Right lobe of liver (tissue), 6 donors: ENCODE results near the gene NKD2. TPM values are rescaled to one million over a fixed set of nuclear protein-coding genes. Genes with fewer than 3 reads are reported as not detected.
"Not testable (repeated sequence)": the region's sequence is repeated elsewhere in the genome, so short reads cannot be mapped to it uniquely, and the experiment has no call there.

ENCODE experiments used
- ATAC-seq, 4 donors: fragments of 200-7000 bp; cut with Tn5 transposase; one replicate each; pipeline ENCODE4 v1.9.1; 2020; ENCODE audit warnings: mild to moderate bottlenecking in 4 of 4, moderate library complexity in 4 of 4
- DNase-seq, 3 donors: peaks; one replicate each; pipeline ENCODE4 v3.0.0-alpha.2; 2020
- H3K27ac ChIP-seq, 3 donors: fragments of 200-600 bp; one replicate each; pipeline ENCODE4 v1.8.0; 2022
- H3K27me3 ChIP-seq, 2 donors: fragments of 200-600 bp; one replicate each; pipeline ENCODE4 v1.8.0; 2022
- H3K36me3 ChIP-seq, 4 donors: fragments of 200-600 bp; sonication (generic) in 1 of 4; one replicate each; pipeline versions ENCODE4 v1.5.1 to v1.8.0; 2017 to 2022; ENCODE audit warnings: control low read depth in 1 of 4
- H3K4me1 ChIP-seq, 4 donors: fragments of 200-600 bp; sonication (generic) in 1 of 4; one replicate each; pipeline versions ENCODE4 v1.5.1 to v1.8.0; 2017 to 2022; ENCODE audit warnings: control low read depth in 1 of 4
- H3K4me3 ChIP-seq, 3 donors: fragments of 200-600 bp; one replicate each; pipeline ENCODE4 v1.8.0; 2022
- H3K9me3 ChIP-seq, 4 donors: fragments of 200-600 bp; sonication (generic) in 1 of 4; one replicate each; pipeline versions ENCODE4 v1.5.1 to v1.8.0; 2017 to 2022; ENCODE audit warnings: control low read depth in 1 of 4
- CTCF ChIP-seq, 4 donors: fragments of 200-600 bp in 3 of 4; fragments of 450-650 bp in 1 of 4; IDR thresholded peaks; one replicate each; pipeline versions ENCODE4 v1.5.1 to v1.8.0; 2016 to 2022; ENCODE audit warnings: antibody characterized with exemption in 4 of 4, mild to moderate bottlenecking in 2 of 4
- POLR2A ChIP-seq: fragments of 450-650 bp; IDR thresholded peaks from one replicate; pipeline ENCODE4 v1.6.1; 2017; ENCODE audit warnings: antibody characterized with exemption, mild to moderate bottlenecking
- WGBS: methylation state at CpG from one replicate; pipeline ENCODE4 v1.1.6; 2018; ENCODE audit warnings: low coverage, low lambda C conversion rate; ENCODE audit not compliant: insufficient coverage; ENCODE audit errors: missing lambda C conversion rate; 5-methylcytosine and 5-hydroxymethylcytosine counted together
- intact Hi-C, 2 donors: fragments of 100-400 bp; cut with DNase I; formaldehyde crosslinking; loops; one replicate each; pipeline versions ENCODE4 v1.11.2 to v1.14.1; 2022
- total RNA-seq, 6 experiments: library from RNA; depleted of rRNA in 2 of 6; stranded (reverse); fragments of >200 nt in 2 of 6; fragmentation: NEBNext Ultra II Directional in 3 of 6; extraction: Animal tissue kit (Norgen Biotek cat#: 25700) in 3 of 6; gene quantifications; one replicate each; pipeline versions ENCODE4 v1.1.0 to v1.2.4, GENCODE V29; 2016 to 2023
- donor health status: DM: no; HTN: yes; CAD: no.
- donor health status: DM: no; HTN: no; CAD: no.
- donor health status: DM: no; HTN: no; CAD: no.
- donor health status: DM: no; HTN: yes; CAD: no.
- donor health status: DM: no; HTN: yes; CAD: no.

The NKD2 gene
- total RNA-seq, 6 experiments from 2014 or later = 0.93 to 2.9 (median 2.2) TPM

GRCh38 chr5:999032-999501 lies 9.5 kb upstream of the NKD2 start:
- TF ChIP-seq POLR2A = no peak
- TF ChIP-seq CTCF (IDR thresholded peaks at IDR 0.05) = no peak
- Histone ChIP-seq H3K9me3 (no peaks in the 10 kb centered on the region), H3K4me3 (no peak overlapping the region), H3K36me3 (no peaks in the 10 kb centered on the region), H3K27ac (no peak overlapping the region), H3K4me1 (no peaks in the 10 kb centered on the region), H3K27me3 (no peaks in the 10 kb centered on the region)
- ATAC-seq (no peak), DNase-seq (no peak)
- WGBS = no CpG with 5 or more reads among the region's 6 CpGs
- intact Hi-C loops = no loop called here

- Histone ChIP-seq H3K27ac (no peak overlapping the region), H3K4me1 (peaks cover 0 to under 1% (median 0%) of the 10 kb centered on the region in 4 donors), H3K36me3 (no peaks in the 10 kb centered on the region), H3K9me3 (no peaks in the 10 kb centered on the region), H3K4me3 (no peak overlapping the region), H3K27me3 (no peaks in the 10 kb centered on the region)
- ATAC-seq = no peak
- TF ChIP-seq POLR2A (no peak), CTCF (IDR thresholded peaks at IDR 0.05) (no peak)
- WGBS = no CpG with 5 or more reads among the region's 5 CpGs
- intact Hi-C loops = no loop called here
- DNase-seq = no peak
Observed at GRCh38 chr5:999724-1000123, 8.9 kb upstream of the NKD2 start.

GRCh38 chr5:1000329-1000728 lies 8.3 kb upstream of the NKD2 start:
- peaks cover 0 to 6% (median 0%) of the 10 kb centered on the region in 4 donors for H3K4me1 ChIP-seq
- H3K9me3 ChIP-seq = no peaks in the 10 kb centered on the region
- no peak overlapping the region for H3K27ac ChIP-seq
- ATAC-seq = no peak
- H3K27me3 ChIP-seq = no peaks in the 10 kb centered on the region
- no peak for DNase-seq
- no CpG with 5 or more reads among the region's 9 CpGs for WGBS
- intact Hi-C loops = no loop called here
- TF ChIP-seq CTCF (IDR thresholded peaks at IDR 0.05) (no peak), POLR2A (no peak)
- no peak overlapping the region for H3K4me3 ChIP-seq
- H3K36me3 ChIP-seq = no peaks in the 10 kb centered on the region

GRCh38 chr5:1000831-1001230 lies 7.8 kb upstream of the NKD2 start:
- not testable (repeated sequence) for DNase-seq, H3K9me3 ChIP-seq
- WGBS = 88% methylated on average over 5 of the region's 11 CpGs

GRCh38 chr5:1001406-1002270 lies 7.0 kb upstream of the NKD2 start:
- DNase-seq (peak in 1 of 3 donors; percentile 30), ATAC-seq (no peak)
- H3K9me3 ChIP-seq = no peaks in the 10 kb centered on the region
- H3K27ac ChIP-seq = no peak overlapping the region
- WGBS = 89% methylated on average over 5 of the region's 19 CpGs
- no peaks in the 10 kb centered on the region for H3K36me3 ChIP-seq
- H3K4me3 ChIP-seq = no peak overlapping the region
- no peaks in the 10 kb centered on the region for H3K27me3 ChIP-seq
- TF ChIP-seq POLR2A (no peak), CTCF (IDR thresholded peaks at IDR 0.05) (no peak)
- H3K4me1 ChIP-seq = peaks cover 0 to 8% (median 0%) of the 10 kb centered on the region in 4 donors
- intact Hi-C loops = no loop called here

More at GRCh38 chr5:1000831-1001230, 7.8 kb upstream of the NKD2 start:
- H3K27ac ChIP-seq, H3K27me3 ChIP-seq, intact Hi-C loops, H3K36me3 ChIP-seq, ATAC-seq, H3K4me3 ChIP-seq, H3K4me1 ChIP-seq: not testable (repeated sequence)
